SK-N-SH treated with all-trans-retinoic acid at 6 μM for 48 hours (cell line): ENCODE results near the gene ZNF462.

Experiments
- ATAC-seq: fragments of 200-7000 bp; cut with Tn5 transposase; 3 replicates; pipeline ENCODE4 v1.9.1; 2020; ENCODE audit warnings: mild to moderate bottlenecking, moderate library complexity
- ARNTL ChIP-seq: fragments of 450-650 bp; formaldehyde crosslinking; IDR thresholded peaks from 2 replicates; pipeline ENCODE4 v1.5.0; 2020; ENCODE audit warnings: low read depth, mild to moderate bottlenecking, moderate library complexity, borderline replicate concordance
- BACH2 ChIP-seq: fragments of 250-450 bp; sonication (Bioruptor Pico); IDR thresholded peaks from 2 replicates; pipeline ENCODE4 v1.9.0; 2021; ENCODE audit warnings: mild to moderate bottlenecking, borderline replicate concordance
- CSDC2 ChIP-seq: fragments of 250-450 bp; sonication (Bioruptor Pico); IDR thresholded peaks from 2 replicates; pipeline ENCODE4 v1.5.0; 2020; ENCODE audit warnings: mild to moderate bottlenecking, moderate library complexity
- ESRRG ChIP-seq: fragments of 250-450 bp; sonication (Bioruptor Pico); IDR thresholded peaks from 2 replicates; pipeline ENCODE4 v1.6.1; 2021; ENCODE audit warnings: mild to moderate bottlenecking
- GLIS3 ChIP-seq: fragments of 250-450 bp; sonication (Bioruptor Pico); IDR thresholded peaks from 2 replicates; pipeline ENCODE4 v1.5.0; 2020; ENCODE audit warnings: mild to moderate bottlenecking, moderate library complexity
- ISL1 ChIP-seq: fragments of 250-450 bp; sonication (Bioruptor Pico); IDR thresholded peaks from 2 replicates; pipeline ENCODE4 v2.1.2; 2022; ENCODE audit warnings: mild to moderate bottlenecking, moderate library complexity
- OSR1 ChIP-seq: fragments of 250-450 bp; sonication (Bioruptor Pico); IDR thresholded peaks from 2 replicates; pipeline ENCODE4 v1.8.0; 2022; ENCODE audit warnings: moderate library complexity, mild to moderate bottlenecking, inconsistent platforms
- PPARA ChIP-seq: fragments of 250-450 bp; sonication (Bioruptor Pico); IDR thresholded peaks from 2 replicates; pipeline ENCODE4 v1.5.0; 2020; ENCODE audit warnings: mild to moderate bottlenecking, borderline replicate concordance
- RARB ChIP-seq: fragments of 250-450 bp; sonication (Bioruptor Pico); IDR thresholded peaks from 2 replicates; pipeline ENCODE4 v1.8.0; 2021; ENCODE audit warnings: mild to moderate bottlenecking, moderate library complexity
- SNAI2 ChIP-seq: fragments of 250-450 bp; sonication (Bioruptor Pico); IDR thresholded peaks from 2 replicates; pipeline ENCODE4 v1.5.0; 2020; ENCODE audit warnings: mild to moderate bottlenecking, moderate library complexity
- TCF4 ChIP-seq: fragments of 250-450 bp; sonication (Bioruptor Pico); IDR thresholded peaks from 2 replicates; pipeline ENCODE4 v1.8.0; 2021; ENCODE audit warnings: mild to moderate bottlenecking, moderate library complexity, borderline replicate concordance
- TOX ChIP-seq: fragments of 250-450 bp; sonication (Bioruptor Pico); IDR thresholded peaks from 2 replicates; pipeline ENCODE4 v1.8.0; 2021; ENCODE audit warnings: mild to moderate bottlenecking, moderate library complexity, borderline replicate concordance
- ZC3H10 ChIP-seq: fragments of 250-450 bp; sonication (Bioruptor Pico); IDR thresholded peaks from 2 replicates; pipeline ENCODE4 v1.5.1; 2021; ENCODE audit warnings: mild to moderate bottlenecking, moderate library complexity
- ZNF70 ChIP-seq: fragments of 450-650 bp; formaldehyde crosslinking; IDR thresholded peaks from 2 replicates; pipeline ENCODE4 v1.5.0; 2020; ENCODE audit warnings: mild to moderate bottlenecking, moderate library complexity
- ZNF8 ChIP-seq: fragments of 450-650 bp; formaldehyde crosslinking; IDR thresholded peaks from 2 replicates; pipeline ENCODE4 v1.5.0; 2020; ENCODE audit warnings: mild to moderate bottlenecking, moderate library complexity
- TF ChIP-seq, protein P1 (sequence below): fragments of 250-450 bp; sonication (Bioruptor Pico); IDR thresholded peaks from 2 replicates; pipeline ENCODE4 v1.8.0; 2021; ENCODE audit warnings: low read depth, mild to moderate bottlenecking, moderate library complexity, borderline replicate concordance
- TF ChIP-seq, protein P2 (sequence below): fragments of 250-450 bp; sonication (Bioruptor Pico); IDR thresholded peaks from 2 replicates; pipeline ENCODE4 v1.8.0; 2020; ENCODE audit warnings: mild to moderate bottlenecking, moderate library complexity, borderline replicate concordance
- TF ChIP-seq, protein P3 (sequence below): fragments of 250-450 bp; sonication (Bioruptor Pico); IDR thresholded peaks from 2 replicates; pipeline ENCODE4 v1.5.0; 2020; ENCODE audit warnings: mild to moderate bottlenecking, moderate library complexity
- TF ChIP-seq, protein P4 (sequence below): fragments of 250-450 bp; sonication (Bioruptor Pico); IDR thresholded peaks from 2 replicates; pipeline ENCODE4 v1.5.1; 2021; ENCODE audit warnings: mild to moderate bottlenecking, moderate library complexity
- TF ChIP-seq, protein P5 (sequence below): fragments of 250-450 bp; sonication (Bioruptor Pico); IDR thresholded peaks from 2 replicates; pipeline ENCODE4 v1.5.1; 2020; ENCODE audit warnings: low read depth, mild to moderate bottlenecking, moderate library complexity

ZNF462 gene

DNA sequence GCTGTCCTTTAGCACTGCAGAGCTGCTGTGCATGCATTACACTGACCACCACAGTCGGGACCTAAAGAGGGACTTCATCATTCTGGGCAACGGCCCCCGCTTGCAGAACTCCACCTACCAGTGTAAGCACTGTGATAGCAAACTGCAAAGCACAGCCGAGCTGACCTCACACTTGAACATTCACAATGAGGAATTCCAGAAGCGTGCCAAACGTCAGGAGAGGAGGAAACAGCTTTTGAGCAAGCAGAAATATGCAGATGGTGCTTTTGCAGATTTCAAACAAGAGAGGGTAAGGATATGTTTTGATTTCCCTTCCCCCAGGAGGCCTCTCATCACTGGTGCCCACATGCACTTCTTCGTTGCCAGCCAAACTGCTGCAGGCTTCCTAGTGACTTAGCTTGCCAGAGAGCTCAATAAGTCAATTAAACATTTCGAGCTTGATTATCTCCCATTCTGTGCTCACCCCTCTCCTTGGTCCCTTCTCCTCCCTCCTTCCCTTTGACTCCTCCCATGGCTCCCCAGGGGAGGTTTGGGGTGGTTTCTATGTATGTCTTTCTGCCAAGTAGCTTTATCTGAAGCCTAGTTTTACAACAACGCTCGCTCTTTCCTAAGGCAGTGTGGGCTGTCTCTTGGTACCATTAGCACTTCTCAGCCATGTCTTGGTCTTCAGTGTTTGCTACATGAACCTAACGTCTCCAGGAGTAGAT, 66.7 kb downstream of the ZNF462 start:
- ATAC-seq, result no peak
- TF ChIP-seq TOX (CRISPR knock-in tag) (no peak), RARB (CRISPR knock-in tag) (no peak), ZNF8 (CRISPR knock-in tag) (no peak), TCF4 (CRISPR knock-in tag) (no peak), OSR1 (no peak), ZC3H10 (CRISPR knock-in tag) (no peak), CSDC2 (CRISPR knock-in tag) (no peak), ARNTL (CRISPR knock-in tag) (no peak), ESRRG (CRISPR knock-in tag) (no peak), ZNF70 (CRISPR knock-in tag) (no peak)
- TF ChIP-seq, protein P1, sequence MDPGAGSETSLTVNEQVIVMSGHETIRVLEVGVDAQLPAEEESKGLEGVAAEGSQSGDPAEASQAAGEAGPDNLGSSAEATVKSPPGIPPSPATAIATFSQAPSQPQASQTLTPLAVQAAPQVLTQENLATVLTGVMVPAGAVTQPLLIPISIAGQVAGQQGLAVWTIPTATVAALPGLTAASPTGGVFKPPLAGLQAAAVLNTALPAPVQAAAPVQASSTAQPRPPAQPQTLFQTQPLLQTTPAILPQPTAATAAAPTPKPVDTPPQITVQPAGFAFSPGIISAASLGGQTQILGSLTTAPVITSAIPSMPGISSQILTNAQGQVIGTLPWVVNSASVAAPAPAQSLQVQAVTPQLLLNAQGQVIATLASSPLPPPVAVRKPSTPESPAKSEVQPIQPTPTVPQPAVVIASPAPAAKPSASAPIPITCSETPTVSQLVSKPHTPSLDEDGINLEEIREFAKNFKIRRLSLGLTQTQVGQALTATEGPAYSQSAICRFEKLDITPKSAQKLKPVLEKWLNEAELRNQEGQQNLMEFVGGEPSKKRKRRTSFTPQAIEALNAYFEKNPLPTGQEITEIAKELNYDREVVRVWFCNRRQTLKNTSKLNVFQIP (CRISPR knock-in tag), result no peak
- TF ChIP-seq, protein P2, sequence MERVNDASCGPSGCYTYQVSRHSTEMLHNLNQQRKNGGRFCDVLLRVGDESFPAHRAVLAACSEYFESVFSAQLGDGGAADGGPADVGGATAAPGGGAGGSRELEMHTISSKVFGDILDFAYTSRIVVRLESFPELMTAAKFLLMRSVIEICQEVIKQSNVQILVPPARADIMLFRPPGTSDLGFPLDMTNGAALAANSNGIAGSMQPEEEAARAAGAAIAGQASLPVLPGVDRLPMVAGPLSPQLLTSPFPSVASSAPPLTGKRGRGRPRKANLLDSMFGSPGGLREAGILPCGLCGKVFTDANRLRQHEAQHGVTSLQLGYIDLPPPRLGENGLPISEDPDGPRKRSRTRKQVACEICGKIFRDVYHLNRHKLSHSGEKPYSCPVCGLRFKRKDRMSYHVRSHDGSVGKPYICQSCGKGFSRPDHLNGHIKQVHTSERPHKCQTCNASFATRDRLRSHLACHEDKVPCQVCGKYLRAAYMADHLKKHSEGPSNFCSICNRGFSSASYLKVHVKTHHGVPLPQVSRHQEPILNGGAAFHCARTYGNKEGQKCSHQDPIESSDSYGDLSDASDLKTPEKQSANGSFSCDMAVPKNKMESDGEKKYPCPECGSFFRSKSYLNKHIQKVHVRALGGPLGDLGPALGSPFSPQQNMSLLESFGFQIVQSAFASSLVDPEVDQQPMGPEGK (CRISPR knock-in tag), result no peak
- TF ChIP-seq, protein P3, sequence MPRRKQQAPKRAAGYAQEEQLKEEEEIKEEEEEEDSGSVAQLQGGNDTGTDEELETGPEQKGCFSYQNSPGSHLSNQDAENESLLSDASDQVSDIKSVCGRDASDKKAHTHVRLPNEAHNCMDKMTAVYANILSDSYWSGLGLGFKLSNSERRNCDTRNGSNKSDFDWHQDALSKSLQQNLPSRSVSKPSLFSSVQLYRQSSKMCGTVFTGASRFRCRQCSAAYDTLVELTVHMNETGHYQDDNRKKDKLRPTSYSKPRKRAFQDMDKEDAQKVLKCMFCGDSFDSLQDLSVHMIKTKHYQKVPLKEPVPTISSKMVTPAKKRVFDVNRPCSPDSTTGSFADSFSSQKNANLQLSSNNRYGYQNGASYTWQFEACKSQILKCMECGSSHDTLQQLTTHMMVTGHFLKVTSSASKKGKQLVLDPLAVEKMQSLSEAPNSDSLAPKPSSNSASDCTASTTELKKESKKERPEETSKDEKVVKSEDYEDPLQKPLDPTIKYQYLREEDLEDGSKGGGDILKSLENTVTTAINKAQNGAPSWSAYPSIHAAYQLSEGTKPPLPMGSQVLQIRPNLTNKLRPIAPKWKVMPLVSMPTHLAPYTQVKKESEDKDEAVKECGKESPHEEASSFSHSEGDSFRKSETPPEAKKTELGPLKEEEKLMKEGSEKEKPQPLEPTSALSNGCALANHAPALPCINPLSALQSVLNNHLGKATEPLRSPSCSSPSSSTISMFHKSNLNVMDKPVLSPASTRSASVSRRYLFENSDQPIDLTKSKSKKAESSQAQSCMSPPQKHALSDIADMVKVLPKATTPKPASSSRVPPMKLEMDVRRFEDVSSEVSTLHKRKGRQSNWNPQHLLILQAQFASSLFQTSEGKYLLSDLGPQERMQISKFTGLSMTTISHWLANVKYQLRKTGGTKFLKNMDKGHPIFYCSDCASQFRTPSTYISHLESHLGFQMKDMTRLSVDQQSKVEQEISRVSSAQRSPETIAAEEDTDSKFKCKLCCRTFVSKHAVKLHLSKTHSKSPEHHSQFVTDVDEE (CRISPR knock-in tag), result no peak
- TF ChIP-seq, protein P4, sequence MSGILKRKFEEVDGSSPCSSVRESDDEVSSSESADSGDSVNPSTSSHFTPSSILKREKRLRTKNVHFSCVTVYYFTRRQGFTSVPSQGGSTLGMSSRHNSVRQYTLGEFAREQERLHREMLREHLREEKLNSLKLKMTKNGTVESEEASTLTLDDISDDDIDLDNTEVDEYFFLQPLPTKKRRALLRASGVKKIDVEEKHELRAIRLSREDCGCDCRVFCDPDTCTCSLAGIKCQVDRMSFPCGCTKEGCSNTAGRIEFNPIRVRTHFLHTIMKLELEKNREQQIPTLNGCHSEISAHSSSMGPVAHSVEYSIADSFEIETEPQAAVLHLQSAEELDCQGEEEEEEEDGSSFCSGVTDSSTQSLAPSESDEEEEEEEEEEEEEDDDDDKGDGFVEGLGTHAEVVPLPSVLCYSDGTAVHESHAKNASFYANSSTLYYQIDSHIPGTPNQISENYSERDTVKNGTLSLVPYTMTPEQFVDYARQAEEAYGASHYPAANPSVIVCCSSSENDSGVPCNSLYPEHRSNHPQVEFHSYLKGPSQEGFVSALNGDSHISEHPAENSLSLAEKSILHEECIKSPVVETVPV (CRISPR knock-in tag), result no peak
- TF ChIP-seq, protein P5, sequence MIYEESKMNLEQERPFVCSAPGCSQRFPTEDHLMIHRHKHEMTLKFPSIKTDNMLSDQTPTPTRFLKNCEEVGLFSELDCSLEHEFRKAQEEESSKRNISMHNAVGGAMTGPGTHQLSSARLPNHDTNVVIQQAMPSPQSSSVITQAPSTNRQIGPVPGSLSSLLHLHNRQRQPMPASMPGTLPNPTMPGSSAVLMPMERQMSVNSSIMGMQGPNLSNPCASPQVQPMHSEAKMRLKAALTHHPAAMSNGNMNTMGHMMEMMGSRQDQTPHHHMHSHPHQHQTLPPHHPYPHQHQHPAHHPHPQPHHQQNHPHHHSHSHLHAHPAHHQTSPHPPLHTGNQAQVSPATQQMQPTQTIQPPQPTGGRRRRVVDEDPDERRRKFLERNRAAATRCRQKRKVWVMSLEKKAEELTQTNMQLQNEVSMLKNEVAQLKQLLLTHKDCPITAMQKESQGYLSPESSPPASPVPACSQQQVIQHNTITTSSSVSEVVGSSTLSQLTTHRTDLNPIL (CRISPR knock-in tag), result no peak

DNA sequence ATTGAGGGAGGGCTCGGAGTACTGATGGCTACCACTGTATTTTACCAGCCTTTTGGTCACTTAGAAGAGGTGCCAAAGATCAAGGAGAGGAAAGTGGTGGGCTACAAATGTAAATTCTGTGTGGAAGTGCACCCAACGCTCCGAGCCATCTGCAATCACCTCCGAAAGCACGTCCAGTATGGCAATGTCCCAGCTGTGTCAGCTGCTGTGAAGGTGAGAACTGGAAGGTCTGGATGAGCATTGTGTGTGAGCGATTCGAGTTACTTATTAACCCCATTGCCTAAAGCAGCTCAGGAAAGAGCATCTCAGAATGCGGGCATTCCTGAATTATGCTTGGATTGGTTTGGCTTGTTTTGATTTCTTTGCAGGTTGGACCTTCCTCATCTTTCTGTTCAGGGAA, 67.5 kb downstream of the ZNF462 start:
- ATAC-seq, result no peak
- TF ChIP-seq ZC3H10 (CRISPR knock-in tag), result no peak
- TF ChIP-seq, protein P4 (CRISPR knock-in tag), result no peak
- TF ChIP-seq RARB (CRISPR knock-in tag), result no peak
- no peak for TF ChIP-seq ZNF70 (CRISPR knock-in tag)
- no peak for TF ChIP-seq SNAI2
- no peak for TF ChIP-seq TOX (CRISPR knock-in tag)
- TF ChIP-seq, protein P5 (CRISPR knock-in tag), result no peak
- no peak for TF ChIP-seq ARNTL (CRISPR knock-in tag)
- TF ChIP-seq BACH2 (CRISPR knock-in tag), result no peak
- TF ChIP-seq GLIS3 (CRISPR knock-in tag), result no peak
- TF ChIP-seq CSDC2 (CRISPR knock-in tag), result no peak
- TF ChIP-seq TCF4 (CRISPR knock-in tag), result no peak
- no peak for TF ChIP-seq ESRRG (CRISPR knock-in tag)
- TF ChIP-seq, protein P3 (CRISPR knock-in tag), result no peak
- TF ChIP-seq ISL1 (CRISPR knock-in tag), result no peak
- no peak for TF ChIP-seq PPARA (CRISPR knock-in tag)
- TF ChIP-seq, protein P1 (CRISPR knock-in tag), result no peak
